GM19043 (cell line): ENCODE results near the gene CYTH1.
"Not testable (repeated sequence)": the region's sequence is repeated elsewhere in the genome, so short reads cannot be mapped to it uniquely, and the experiment has no call there.

Experiments
- ATAC-seq: cut with Tn5 transposase; IDR thresholded peaks from one replicate; pipeline ENCODE4 v1.9.1; 2021; ENCODE audit warnings: low read depth; ENCODE audit not compliant: unreplicated experiment

CYTH1 gene

DNA sequence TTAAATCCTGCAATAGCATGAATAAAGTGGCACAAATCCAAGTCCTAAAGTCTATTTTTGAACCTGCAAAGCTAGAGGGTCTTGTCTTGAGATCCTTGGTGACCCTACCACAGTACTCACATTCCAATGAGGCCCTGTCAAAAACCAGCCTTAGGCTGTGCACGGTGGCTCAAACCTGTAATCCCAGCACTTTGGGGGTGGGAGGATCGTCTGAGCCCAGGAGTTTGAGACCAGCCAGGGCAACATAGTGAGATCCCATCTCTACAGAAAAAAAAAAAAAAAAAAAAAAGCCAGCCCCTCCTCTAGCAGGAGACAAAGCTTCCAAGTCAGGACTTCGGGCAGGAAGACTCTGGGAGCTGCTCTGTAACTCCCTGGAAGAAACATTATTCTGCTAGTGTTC, 16.3 kb downstream of the CYTH1 start:
- no peak for ATAC-seq

DNA sequence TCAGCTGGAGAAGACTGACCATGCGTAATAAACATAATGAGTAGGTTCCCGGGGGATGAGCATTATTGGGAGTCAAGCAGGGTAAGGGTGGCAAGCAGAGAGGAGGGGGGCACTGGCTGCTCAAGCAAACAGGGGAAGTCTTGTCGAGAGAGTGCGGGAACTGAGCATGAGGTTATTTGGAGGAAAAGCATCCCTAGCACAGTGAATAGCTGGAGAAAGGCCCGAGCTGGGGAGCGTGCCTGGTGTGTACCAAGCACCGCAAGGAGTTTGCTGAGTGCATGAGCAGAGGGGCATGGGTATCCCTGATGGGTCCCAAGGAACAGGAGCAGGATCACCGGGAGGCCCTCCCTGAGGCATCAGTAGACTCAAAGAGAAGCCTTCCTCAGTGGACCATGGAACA, 17.2 kb downstream of the CYTH1 start:
- ATAC-seq, result no peak

DNA sequence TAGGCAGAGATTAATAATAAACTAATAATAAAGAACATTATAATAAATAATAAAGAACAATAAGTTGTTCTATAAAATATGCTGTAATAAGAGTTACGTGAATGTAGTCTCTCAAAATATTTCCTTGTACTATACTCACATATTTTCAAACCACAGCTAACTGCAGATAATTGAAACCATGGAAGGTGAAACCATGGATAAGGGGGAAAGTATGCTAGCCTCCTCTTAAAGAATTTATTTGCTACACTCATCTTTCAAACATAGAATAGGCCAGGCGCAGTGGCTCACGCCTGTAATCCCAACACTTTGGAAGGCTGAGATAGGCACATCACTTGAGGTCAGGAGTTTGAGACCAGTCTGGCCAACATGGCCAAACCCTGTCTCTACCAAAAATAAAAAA, 18.5 kb downstream of the CYTH1 start:
- no peak for ATAC-seq

DNA sequence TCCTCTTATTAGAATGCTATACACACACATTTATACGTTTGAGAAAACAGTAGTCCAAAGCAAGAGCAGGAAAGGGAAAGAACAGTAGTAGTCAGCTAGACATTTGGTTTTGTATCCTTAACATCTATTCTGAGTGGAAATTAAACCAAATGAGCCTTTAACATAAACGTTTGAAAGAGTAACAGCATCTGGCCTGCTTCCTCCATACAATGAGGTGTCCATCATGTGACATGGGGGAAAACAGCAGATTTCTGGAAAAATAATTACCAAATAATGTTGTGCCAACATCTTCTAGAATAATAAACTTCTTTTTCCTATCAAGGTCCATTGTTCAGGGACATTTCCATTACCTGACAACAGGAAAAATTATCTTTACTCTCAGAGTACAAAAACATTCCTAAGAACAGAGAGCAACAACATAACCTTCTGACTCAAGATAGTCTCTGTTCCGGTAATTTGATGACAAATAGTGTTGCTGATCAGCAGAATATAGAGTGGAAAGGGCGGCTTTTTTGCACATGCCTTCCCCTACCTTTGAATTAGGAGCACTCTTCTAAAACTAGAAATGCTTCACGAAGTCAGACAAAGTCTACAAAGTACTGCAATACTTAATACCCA, 20.2 kb downstream of the CYTH1 start:
- no peak for ATAC-seq

DNA sequence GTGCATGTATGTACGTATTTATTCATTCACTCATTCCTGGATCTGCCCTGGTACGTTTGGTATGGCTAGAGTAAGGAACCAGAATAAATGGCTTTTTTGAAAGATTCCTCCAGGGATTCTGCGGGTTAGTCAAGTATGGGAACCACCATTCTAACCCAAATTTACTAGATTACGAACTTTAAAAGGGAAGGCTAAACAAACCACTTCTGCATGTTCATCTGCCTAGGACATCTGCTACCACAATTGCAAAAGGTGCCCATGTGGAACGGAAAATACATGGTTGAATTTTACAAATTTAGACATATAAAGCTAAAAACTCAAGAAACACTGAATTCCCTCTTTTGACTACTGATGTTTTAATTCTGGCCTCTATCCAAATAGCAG, 22.1 kb downstream of the CYTH1 start:
- no peak for ATAC-seq

DNA sequence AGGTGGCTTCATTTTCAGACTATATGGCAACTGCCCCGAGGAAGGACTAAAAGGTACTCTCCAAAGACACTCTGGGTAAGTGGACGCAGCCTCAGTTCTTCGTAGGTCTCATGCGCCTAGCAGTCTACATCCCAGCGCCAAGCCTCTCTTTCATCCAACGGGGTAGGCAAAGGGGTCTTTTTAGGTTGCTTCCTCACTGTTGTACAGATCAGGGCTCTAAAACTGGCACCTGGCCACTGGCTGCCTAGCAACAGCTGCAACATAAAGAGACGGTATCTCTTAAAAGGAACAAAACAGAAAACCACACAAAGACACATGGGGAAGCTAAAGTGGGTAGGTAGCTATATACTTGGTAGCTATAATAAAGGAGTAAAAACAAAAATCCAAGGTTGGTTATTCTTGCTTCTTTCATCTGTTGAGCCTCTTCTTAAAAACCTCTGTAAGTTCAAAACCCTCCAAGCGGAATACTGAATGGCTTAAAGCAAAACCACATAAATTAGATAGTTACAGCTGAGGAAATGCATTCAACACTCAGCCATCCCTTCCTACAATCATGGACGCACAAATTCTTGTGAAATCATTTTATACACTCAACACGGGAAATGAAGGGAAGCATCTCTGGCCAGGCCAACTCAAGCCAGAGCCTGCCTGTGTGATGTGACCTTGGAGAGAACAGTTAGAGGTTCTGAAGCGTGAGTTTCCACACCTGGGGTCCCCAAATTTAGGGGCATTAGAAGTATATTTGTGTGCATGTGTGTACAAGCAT, 22.7 kb downstream of the CYTH1 start:
- peak; percentile 81 for ATAC-seq

DNA sequence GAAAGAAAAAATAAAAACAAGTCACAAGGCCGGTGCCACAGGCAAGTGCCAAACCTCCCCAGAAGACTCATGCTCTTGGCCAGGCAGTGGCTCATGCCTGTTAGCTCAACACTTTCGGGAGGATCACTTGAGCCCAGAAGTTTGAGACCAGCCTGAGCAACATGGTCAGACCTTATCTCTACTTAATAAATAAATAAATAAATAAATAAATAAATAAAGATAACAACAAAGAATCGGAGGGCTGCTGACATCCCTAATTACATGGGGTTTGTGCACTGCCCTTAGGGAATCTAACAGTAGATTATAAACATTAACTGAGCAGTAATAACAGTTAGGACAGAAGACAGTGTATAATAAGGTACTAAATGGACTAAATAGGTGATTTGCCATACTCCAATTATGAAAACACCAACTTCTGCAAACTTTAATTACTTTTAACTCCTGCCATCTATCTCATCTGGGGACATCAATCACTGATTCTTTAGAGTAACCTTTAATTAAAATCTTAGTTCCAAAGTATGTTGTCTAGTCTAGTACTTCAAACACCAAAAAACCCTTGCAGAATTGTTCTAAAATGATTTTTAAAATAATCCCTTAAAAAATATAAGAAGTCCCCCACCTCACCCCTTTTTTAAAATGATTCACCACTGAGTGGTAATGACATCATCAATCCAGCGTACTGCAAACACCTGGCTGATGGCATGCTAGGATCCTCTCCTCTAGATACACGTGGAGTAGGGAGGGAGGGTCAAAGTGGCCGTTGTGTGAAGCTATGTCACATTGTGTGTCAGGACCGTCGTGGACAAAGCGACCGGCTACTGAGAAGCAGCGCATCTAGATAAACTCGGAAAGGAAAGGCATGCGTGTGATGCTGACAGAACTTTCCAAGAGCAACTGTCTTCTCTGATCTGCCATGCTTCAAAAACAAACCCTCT, 28.5 kb downstream of the CYTH1 start:
- no peak for ATAC-seq

DNA sequence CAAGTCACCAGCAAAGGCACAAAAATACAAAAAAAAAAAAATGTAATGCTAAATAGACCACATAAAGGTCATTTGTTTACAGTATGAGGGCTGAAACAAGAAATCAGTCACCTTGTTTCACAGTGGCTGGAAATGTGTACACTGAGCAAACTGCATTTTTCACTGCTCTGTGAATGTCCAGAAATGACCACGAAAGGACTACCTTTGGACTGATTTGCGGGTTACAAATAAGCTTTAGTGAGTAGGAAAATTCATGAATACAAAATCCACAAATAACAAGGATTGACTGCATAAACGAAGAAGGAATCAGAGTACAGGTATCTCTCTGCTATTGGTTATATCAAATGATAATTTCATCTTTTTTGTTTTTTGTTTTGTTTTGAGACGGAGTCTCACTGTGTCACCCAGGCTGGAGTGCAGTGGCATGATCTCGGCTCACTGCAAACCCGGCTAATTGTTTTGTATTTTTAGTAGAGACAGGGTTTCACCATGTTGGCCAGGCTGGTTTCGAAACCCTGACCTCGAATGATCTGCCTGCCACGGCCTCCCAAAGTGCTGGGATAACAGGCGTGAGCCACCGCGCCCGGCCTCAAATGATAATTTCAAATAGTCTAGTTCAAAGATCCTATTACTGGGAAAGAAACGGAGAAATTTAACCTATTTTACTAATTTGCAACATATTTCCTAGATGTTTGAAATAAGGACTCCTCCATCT, 30.5 kb downstream of the CYTH1 start:
- ATAC-seq, result no peak

DNA sequence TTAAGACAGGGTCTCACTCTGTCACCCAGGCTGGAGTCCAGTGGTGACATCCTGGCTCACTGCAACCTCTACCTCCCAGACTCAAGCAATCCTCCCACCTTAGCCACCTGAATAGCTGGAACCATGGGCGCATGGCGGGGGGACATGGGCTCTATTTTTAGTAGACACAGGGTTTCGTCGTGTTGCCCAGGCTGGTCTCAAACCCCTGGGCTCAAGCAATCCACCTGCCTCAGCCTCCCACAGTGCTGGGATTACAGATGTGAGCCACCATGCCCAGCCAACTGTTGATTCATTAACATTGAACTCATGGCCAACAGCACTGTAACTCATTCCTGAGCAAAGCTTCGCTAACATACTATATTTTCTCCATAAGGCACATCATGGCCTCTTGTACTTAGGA, 31.1 kb downstream of the CYTH1 start:
- ATAC-seq, result not testable (repeated sequence)

DNA sequence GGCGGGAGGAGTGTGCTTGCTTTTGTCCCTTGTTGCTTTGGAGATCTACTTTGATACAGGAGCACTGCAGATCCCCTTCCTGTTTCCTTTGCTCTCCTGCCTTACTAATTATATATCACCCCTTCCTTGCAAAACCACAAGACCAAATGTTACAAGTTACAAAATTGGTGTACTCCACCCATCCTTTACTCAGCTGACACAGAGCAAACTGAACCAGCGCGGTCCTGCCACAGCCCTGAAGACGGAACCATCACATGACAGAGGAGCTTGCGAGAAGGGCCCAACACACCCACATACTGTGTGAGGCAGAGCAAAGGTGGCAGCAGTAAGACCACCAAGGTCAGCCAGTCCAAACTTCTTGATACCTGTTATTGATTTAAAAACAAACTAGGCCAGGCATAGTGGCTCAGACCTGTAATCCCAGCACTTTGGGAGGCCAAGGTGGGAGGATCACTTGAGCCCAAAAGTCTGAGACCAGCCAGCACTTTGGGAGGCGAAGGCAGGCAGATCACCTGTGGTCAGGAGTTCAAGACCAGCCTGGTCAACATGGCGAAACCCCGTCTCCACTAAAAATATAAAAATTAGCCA, 33.2 kb downstream of the CYTH1 start:
- peak; percentile 35 for ATAC-seq

DNA sequence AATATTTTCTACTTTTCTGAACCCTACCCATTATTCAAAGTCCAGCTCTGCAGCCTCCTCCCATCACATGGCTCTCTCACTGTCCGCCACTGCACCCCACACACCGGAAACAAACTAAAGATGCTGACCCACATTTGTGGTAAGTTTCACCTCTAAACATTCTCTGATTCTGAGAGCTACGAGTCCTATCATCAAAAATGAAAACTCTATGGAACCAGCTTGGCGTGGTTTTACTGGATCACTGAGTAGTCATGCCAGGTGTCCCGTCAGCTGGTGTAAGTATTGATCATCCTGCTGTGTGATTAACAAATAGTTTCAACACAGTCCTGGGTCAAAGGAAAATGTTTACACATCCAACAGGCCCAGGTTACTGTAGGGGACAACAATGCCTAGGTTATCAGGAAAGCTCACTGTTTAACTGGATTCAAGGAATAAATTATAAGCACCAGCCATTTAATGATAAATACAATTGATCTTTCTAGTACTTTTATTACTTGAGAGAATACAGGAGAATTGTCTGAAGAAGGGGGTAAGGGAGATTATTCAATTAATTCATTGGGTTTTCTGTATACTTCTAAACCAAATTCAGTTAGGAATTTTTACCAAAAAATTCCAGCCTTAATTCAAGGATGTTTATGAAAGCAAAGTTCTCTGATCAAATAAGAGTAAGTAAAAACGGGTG, 33.9 kb downstream of the CYTH1 start:
- ATAC-seq, result no peak

DNA sequence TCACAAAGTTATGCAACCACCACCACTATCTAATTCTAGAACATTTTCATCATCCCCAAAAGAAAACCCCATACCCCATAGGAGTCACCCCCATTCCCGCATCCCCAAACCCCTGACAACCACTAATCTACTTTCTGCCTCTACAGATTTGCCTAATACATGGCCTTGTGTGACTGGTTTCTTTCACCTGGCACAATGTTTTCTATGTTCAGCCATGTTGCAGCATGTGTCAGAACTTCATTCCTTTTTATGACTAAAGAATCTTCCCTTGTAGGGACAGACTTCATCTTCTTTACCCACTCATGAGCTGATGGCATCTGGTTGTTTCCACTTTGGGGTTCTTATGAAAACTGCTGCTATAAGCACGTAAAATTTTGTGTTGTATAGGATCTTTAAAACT, 34.6 kb downstream of the CYTH1 start:
- ATAC-seq, result no peak

DNA sequence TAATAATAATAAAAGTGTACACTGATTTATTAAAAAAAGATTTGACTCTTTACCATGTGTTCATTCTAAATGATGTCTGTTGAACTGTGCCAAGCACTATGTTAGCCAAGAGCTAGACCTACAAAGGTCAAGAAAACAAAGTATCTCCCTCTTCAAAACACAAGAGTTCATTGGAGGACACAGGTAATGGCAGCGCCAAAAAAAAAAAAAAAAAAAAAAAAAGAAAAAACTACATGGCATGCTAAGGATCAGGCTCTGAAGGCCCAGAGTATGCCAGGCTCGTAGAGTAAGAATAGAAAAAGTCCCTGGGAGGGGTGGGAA, 35.2 kb downstream of the CYTH1 start:
- no peak for ATAC-seq

DNA sequence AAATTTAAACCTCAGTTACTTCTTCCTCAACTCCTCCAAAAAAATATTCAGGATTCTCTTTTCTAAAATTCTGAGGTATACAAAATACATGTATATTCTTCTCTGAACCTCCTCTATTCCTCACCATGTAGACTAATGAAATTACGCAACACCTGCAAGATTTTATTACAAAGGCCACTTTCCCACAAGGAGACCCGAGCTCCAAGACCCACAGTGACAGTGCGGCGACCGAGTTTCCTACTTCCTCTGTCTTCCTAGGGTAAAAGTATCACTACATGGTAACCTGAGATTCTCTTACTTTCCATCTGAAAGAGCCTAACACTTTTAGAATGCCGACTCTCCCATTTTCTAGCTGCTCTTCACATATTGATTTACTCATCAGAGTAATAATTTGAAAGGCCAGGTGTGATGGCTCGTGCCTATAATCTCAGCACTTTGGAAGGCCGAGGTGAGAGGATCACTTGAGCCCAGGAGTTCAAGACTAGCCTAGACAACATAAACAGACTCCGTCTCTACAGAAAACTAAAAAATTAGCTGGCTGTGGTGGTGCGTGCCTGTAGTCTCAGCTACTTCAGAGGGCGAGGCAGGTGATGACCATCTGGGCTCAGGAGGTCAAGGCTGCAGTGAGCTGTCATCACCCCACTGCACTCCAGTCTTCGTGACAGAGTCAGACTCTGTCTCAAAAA, 35.7 kb downstream of the CYTH1 start:
- ATAC-seq, result no peak

DNA sequence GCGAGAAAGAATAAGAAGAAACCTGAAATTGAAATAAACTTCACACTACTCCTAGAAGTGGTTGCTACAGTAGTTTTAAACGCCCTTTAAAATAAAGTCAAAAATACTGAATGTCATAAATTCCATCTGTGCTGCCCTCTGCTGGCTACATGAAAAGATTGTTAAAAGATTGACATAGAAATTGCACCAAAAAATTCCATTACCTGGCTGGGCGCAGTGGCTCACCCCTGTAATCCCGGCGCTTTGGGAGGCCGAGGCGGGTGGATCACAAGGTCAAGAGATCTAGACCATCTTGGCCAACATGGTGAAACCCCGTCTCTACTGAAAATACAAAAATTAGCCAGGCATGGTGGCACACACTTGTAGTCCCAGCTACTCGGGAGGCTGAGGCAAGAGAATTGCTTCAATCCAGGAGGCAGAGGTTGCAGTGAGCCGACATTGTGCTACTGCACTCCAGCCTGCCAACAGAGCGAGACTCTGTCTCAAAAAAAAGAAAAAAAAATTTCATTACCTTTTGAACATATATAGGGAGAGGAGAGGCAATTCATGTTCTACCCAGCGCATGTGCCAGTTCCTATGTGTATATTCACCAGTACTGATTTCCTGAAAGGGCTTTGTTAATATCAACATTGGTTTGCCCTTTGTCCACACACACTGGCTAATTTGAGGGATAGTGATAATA, 36.5 kb downstream of the CYTH1 start:
- ATAC-seq, result no peak

DNA sequence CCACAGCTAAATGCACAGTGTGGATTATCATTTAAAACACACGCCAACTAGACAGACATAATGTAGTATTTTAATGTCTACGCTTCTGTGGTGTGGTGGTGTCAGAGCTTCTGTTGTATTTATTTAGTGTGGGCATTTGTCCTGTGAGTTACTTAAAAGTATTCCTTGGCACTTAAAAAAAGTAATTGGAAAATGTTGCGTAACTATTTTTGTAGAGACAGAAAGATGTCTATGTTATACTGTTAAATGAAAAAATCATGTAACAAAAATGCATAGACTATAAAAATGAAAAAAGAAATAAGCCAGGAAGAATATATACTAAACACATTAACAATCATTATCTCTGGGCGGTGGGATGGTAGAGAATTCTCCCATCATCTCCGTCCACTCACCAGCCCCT, 39.2 kb downstream of the CYTH1 start:
- ATAC-seq, result no peak

DNA sequence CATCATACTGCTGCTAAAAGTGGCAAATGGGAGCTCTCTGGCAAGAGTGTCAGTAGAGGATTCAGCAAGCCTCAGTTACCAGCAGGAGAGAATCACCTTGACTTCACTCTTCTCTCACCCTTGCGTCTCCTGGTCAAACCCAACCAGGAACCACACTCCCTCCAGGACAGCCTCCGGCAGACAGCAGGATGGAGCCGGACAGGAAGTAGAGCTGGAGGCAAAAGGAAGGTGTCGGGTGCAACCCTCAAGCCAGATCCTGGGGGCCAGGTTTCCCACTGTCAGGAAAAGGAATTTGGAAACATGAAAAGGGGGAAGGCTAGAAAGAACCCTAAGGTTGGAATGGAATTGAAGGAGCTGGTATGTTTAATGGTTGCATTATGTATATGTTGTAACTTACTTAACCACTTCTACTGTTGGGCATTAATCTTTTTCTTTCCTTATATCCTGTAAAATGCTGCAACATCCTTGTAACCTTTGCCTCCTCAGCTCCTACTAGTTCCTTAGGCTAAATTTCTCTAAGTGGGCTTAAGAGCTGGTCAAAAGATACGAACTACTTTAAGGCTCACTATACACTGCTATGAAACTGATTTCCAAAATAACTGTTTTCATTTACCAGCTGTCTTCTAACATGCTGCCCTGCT, 40.3 kb downstream of the CYTH1 start:
- no peak for ATAC-seq

DNA sequence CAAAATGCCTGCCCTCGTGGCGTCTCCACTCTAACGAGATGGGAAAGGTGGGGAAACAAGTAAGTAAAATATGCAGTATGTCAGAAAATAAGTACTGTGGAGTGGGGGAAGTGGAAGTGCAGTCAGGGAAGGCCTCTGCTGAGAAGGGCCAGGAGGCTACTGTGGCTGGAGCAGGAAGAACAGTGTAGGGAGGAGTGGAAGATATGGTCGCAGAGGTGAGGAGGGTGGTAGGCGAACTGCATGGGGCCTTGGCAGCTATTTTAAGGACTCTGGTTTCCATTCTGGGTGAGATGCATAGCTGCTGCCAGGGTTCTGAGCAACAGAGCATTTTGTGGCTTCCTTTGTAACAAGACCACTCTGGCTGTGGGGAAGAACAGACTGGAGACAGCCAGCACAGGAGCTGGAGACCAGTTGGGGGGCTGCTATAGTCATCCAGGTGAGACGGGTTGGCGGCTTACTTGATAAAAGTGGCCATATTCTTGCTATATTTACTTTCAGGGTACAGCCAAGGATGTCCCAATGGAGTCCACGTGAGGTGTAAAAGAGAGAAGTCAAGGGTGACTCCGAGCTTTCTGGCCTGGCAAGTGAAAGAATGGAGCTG, 42.6 kb downstream of the CYTH1 start:
- no peak for ATAC-seq
